GM12878 (cell line): ENCODE measurements around the gene CDK4. TPM values are rescaled to one million over a fixed set of nuclear protein-coding genes. Genes with fewer than 3 reads are reported as not detected.

Experiments
- ATF2 ChIP-seq: IDR thresholded peaks from 2 replicates; pipeline ENCODE4 v1.6.1; 2012; ENCODE audit warnings: low read length, inconsistent platforms
- BHLHE40 ChIP-seq, 2 experiments: fragments of 450-650 bp in 1 of 2; IDR thresholded peaks; 2 replicates each; pipeline ENCODE4 v1.6.1; 2011 to 2017; ENCODE audit warnings: low read depth in 2 of 2, borderline replicate concordance in 1 of 2, improper control_type of control experiment in 1 of 2, low read length in 1 of 2, mild to moderate bottlenecking in 1 of 2
- BRCA1 ChIP-seq: IDR thresholded peaks from 2 replicates; pipeline ENCODE4 v1.6.1; 2011; ENCODE audit warnings: low read depth, low read length, improper control_type of control experiment
- CHD2 ChIP-seq: IDR thresholded peaks from 2 replicates; pipeline ENCODE4 v1.6.1; 2011; ENCODE audit warnings: low read depth, low read length, improper control_type of control experiment, borderline replicate concordance
- E2F8 ChIP-seq: fragments of 450-650 bp; IDR thresholded peaks from 2 replicates; pipeline ENCODE4 v1.6.1; 2018; ENCODE audit warnings: mild to moderate bottlenecking, low read depth, moderate library complexity; ENCODE audit not compliant: partially characterized antibody
- EGR1 ChIP-seq, 2 experiments: IDR thresholded peaks; 1 replicate in 1 of 2; 2 replicates in 1 of 2; pipeline ENCODE4 v1.6.1; 2011 to 2012; ENCODE audit warnings: low read depth in 2 of 2, low read length in 2 of 2, borderline replicate concordance in 1 of 2, mild to moderate bottlenecking in 1 of 2, moderate library complexity in 1 of 2
- FOS ChIP-seq: IDR thresholded peaks from 3 replicates; pipeline ENCODE4 v1.6.1; 2011; ENCODE audit warnings: borderline replicate concordance; ENCODE audit not compliant: insufficient read length; ENCODE audit errors: extremely low read depth
- FOXM1 ChIP-seq: IDR thresholded peaks from 2 replicates; pipeline ENCODE4 v1.6.1; 2012; ENCODE audit warnings: low read depth, mild to moderate bottlenecking, inconsistent platforms, low read length, moderate library complexity
- IKZF1 ChIP-seq: fragments of 450-650 bp; conservative IDR thresholded peaks from 2 replicates; pipeline ENCODE4 v1.6.1; 2017; ENCODE audit warnings: antibody characterized with exemption, mild to moderate bottlenecking
- IKZF2 ChIP-seq, 2 experiments: fragments of 450-650 bp; IDR thresholded peaks; 2 replicates each; pipeline ENCODE4 v1.6.1; 2017; ENCODE audit warnings: mild to moderate bottlenecking in 2 of 2, moderate library complexity in 2 of 2
- MEF2B ChIP-seq: fragments of 450-650 bp; IDR thresholded peaks from 2 replicates; pipeline ENCODE4 v1.6.1; 2018; ENCODE audit warnings: mild to moderate bottlenecking, moderate library complexity; ENCODE audit not compliant: partially characterized antibody, poor library complexity, severe bottlenecking
- MXI1 ChIP-seq: fragments of 150-350 bp; IDR thresholded peaks from 2 replicates; pipeline ENCODE4 v1.6.1; 2011; ENCODE audit warnings: low read depth, mild to moderate bottlenecking, inconsistent platforms, low read length, improper control_type of control experiment
- MYB ChIP-seq: fragments of 150-350 bp; IDR thresholded peaks from 2 replicates; pipeline ENCODE4 v1.6.1; 2014; ENCODE audit warnings: mild to moderate bottlenecking, low read depth, low read length, borderline replicate concordance
- NBN ChIP-seq: fragments of 450-650 bp; IDR thresholded peaks from 2 replicates; pipeline ENCODE4 v1.6.1; 2016
- PBX3 ChIP-seq: IDR thresholded peaks from 2 replicates; pipeline ENCODE4 v1.6.1; 2011; ENCODE audit warnings: mild to moderate bottlenecking, low read depth, low read length, moderate library complexity; ENCODE audit not compliant: insufficient replicate concordance
- RAD21 ChIP-seq: IDR thresholded peaks from 2 replicates; pipeline ENCODE4 v1.6.1; 2011; ENCODE audit warnings: mild to moderate bottlenecking, low read depth, low read length, moderate library complexity; ENCODE audit not compliant: insufficient read depth
- SMAD1 ChIP-seq: fragments of 450-650 bp; IDR thresholded peaks from 2 replicates; pipeline ENCODE4 v1.6.1; 2018; ENCODE audit warnings: mild to moderate bottlenecking, low read depth; ENCODE audit not compliant: partially characterized antibody
- SMAD5 ChIP-seq: IDR thresholded peaks from 2 replicates; pipeline ENCODE4 v1.6.1; 2016; ENCODE audit warnings: antibody characterized with exemption, low read depth
- SUPT20H ChIP-seq: IDR thresholded peaks from 2 replicates; pipeline ENCODE4 v1.6.1; 2011; ENCODE audit warnings: low read depth, mild to moderate bottlenecking, low read length, moderate library complexity, borderline replicate concordance; ENCODE audit not compliant: control insufficient read depth
- TCF12 ChIP-seq: IDR thresholded peaks from 2 replicates; pipeline ENCODE4 v1.6.1; 2011; ENCODE audit warnings: low read depth, mild to moderate bottlenecking, low read length
- TCF3 ChIP-seq: IDR thresholded peaks from 2 replicates; pipeline ENCODE4 v1.6.1; 2012; ENCODE audit warnings: low read depth, mild to moderate bottlenecking, low read length, borderline replicate concordance; ENCODE audit not compliant: insufficient read depth
- YBX1 ChIP-seq: fragments of 450-650 bp; IDR thresholded peaks from 2 replicates; pipeline ENCODE4 v1.6.1; 2016; ENCODE audit warnings: antibody characterized with exemption
- ZBED1 ChIP-seq: IDR thresholded peaks from 2 replicates; pipeline ENCODE4 v1.6.1; 2016; ENCODE audit warnings: borderline replicate concordance
- ZNF217 ChIP-seq: fragments of 450-650 bp; IDR thresholded peaks from 2 replicates; pipeline ENCODE4 v1.6.1; 2017; ENCODE audit warnings: antibody characterized with exemption, mild to moderate bottlenecking
- polyA plus RNA-seq, 11 experiments: library from polyadenylated mRNA; depleted of rRNA in 4 of 11; unstranded in 6 of 11; stranded (reverse) in 5 of 11; fragments of >200 nt; fragmentation: Nextera tagmentation in 4 of 11; fragmentation: Illumina TruSeq in 1 of 11; extraction: Ambion mirVana in 4 of 11; extraction: Trizol in 1 of 11; gene quantifications; 1 replicate in 1 of 11; 2 replicates in 10 of 11; pipeline versions ENCODE4 v1.2.1 to v1.2.3, GENCODE V29; 2011 to 2016; ENCODE audit warnings: inconsistent platforms in 2 of 11, missing spikeins in 2 of 11, low read depth in 1 of 11
- total RNA-seq, 4 experiments: library from RNA; depleted of rRNA in 3 of 4; stranded (reverse); fragments of >200 nt in 3 of 4; fragmentation: Illumina TruSeq in 1 of 4; extraction: Trizol in 1 of 4; gene quantifications; 2 replicates each; pipeline versions ENCODE4 v1.2.1 to v1.2.3, GENCODE V29; 2013 to 2021
- TF ChIP-seq, protein P1 (sequence below): fragments of 450-650 bp; IDR thresholded peaks from 2 replicates; pipeline ENCODE4 v1.6.1; 2016; ENCODE audit warnings: mild to moderate bottlenecking

Gene CDK4
- total and polyA plus RNA-seq, 10 of the 15 experiments (the other 5 are each of a cell fraction or from before 2014, with no cell fraction given) = 26.1 to 385 (median 221) TPM

GRCh38 chr12:57744194-57744776 lies 7.8 kb downstream of the CDK4 start (continued):
- TF ChIP-seq BHLHE40 (IDR thresholded peaks at IDR 0.05; ENCODE audit: borderline replicate concordance in 1 of 2, low read depth in 2 of 2, low read length in 1 of 2) (0 out of 4 replicates have a peak, but pooled peaks of 1 of the 2 experiments have one; percentile 4), TCF12 (no peak), SUPT20H (no peak), CHD2 (no peak), E2F8 (peak; percentile 22), FOXM1 (no peak), YBX1 (no peak), MEF2B (peak; percentile 25), TCF3 (no peak), FOS (no peak), RAD21 (no peak), BRCA1 (no peak), IKZF1 (no peak; the same call in 1 of the 2 replicates), PBX3 (no peak), IKZF2 (IDR thresholded peaks at IDR 0.05) (peak; percentile 12 to 14; a peak in 2 of 4 replicates), ZBED1 (no peak), SMAD5 (no peak), ATF2 (peak; percentile 97), NBN (peak; percentile 97), EGR1 (IDR thresholded peaks at IDR 0.05; ENCODE audit: borderline replicate concordance in 1 of 2, low read depth in 2 of 2, low read length in 2 of 2) (0 out of 3 replicates have a peak, but pooled peaks of 1 of the 2 experiments have one; percentile 12), SMAD1 (no peak), MYB (no peak), ZNF217 (0 out of 2 replicates have a peak, but pooled peaks have one; percentile 19), MXI1 (no peak)
- TF ChIP-seq, protein P1, sequence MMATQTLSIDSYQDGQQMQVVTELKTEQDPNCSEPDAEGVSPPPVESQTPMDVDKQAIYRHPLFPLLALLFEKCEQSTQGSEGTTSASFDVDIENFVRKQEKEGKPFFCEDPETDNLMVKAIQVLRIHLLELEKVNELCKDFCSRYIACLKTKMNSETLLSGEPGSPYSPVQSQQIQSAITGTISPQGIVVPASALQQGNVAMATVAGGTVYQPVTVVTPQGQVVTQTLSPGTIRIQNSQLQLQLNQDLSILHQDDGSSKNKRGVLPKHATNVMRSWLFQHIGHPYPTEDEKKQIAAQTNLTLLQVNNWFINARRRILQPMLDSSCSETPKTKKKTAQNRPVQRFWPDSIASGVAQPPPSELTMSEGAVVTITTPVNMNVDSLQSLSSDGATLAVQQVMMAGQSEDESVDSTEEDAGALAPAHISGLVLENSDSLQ = no peak
